Loucy (cell line): ENCODE results near the gene TESMIN.

Experiments
- CTCF ChIP-seq: fragments of 200-600 bp; sonication (generic); conservative IDR thresholded peaks from 2 replicates; pipeline ENCODE4 v1.5.1; 2014; ENCODE audit warnings: mild to moderate bottlenecking, antibody characterized with exemption, low read length
- EZH2phosphoT487 ChIP-seq: fragments of 200-600 bp; IDR thresholded peaks from 2 replicates; pipeline ENCODE4 v1.6.1; 2018; ENCODE audit warnings: antibody characterized with exemption, mild to moderate bottlenecking, moderate library complexity, borderline replicate concordance

DNA sequence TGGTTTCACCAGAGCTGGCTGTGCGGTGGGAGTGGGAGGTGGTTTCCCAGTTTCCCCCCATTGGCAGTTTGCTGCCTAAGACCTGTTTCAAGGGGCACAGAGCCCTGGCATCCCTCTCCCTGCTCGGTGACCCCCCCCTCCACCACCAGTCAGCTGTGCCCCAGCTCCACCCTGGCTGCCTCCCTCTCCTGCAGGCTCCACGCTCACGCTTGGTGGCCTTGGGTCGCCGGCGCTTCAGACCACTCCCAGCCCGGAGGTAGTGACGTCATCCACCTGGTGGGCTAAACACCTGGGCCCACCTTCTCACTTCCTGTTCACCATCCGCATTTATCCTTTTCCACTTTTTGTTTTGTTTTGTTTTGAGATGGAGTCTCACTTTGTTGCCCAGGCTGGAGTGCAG is 59.2 kb downstream of the TESMIN start:
- TF ChIP-seq CTCF (no peak), EZH2phosphoT487 (no peak)
